Ovary (tissue), 9 donors: ENCODE results near the gene TNPO1. TPM values are rescaled to one million over a fixed set of nuclear protein-coding genes. Genes with fewer than 3 reads are reported as not detected.

Experiments
- DNase-seq, 5 donors: peaks; one replicate each; pipeline ENCODE4 v3.0.0-alpha.2; 2019 to 2020
- H3K27ac ChIP-seq, 2 donors: fragments of 200-600 bp; one replicate each; pipeline versions ENCODE4 v1.5.1 to v1.8.0; 2019 to 2022
- H3K27me3 ChIP-seq: fragments of 200-600 bp; one replicate; pipeline ENCODE4 v1.8.0; 2022
- H3K36me3 ChIP-seq: fragments of 200-600 bp; sonication (generic); one replicate; pipeline ENCODE4 v1.5.1; 2019
- H3K4me1 ChIP-seq: one replicate; pipeline ENCODE4 v1.8.1; 2013; ENCODE audit warnings: mild to moderate bottlenecking, moderate library complexity; ENCODE audit not compliant: insufficient read depth
- H3K4me3 ChIP-seq: fragments of 200-600 bp; sonication (generic); one replicate; pipeline ENCODE4 v1.5.1; 2017
- H3K9me3 ChIP-seq, 2 donors: fragments of 200-600 bp in 1 of 2; sonication (generic) in 1 of 2; one replicate each; pipeline versions ENCODE4 v1.5.1 to v1.8.1; 2013 to 2019; ENCODE audit warnings: mild to moderate bottlenecking in 1 of 2, moderate library complexity in 1 of 2
- CTCF ChIP-seq, 3 donors: fragments of 450-650 bp in 2 of 3; fragments of 200-600 bp in 1 of 3; IDR thresholded peaks; one replicate each; pipeline versions ENCODE4 v1.5.1 to v1.8.0; 2016 to 2022; ENCODE audit warnings: antibody characterized with exemption in 3 of 3, mild to moderate bottlenecking in 1 of 3
- EP300 ChIP-seq: sonication (generic); formaldehyde crosslinking; IDR thresholded peaks from one replicate; pipeline ENCODE4 v1.6.1; 2017; ENCODE audit warnings: antibody characterized with exemption
- POLR2A ChIP-seq: fragments of 450-650 bp; IDR thresholded peaks from one replicate; pipeline ENCODE4 v1.6.1; 2017; ENCODE audit warnings: antibody characterized with exemption, mild to moderate bottlenecking, moderate library complexity
- WGBS, 3 donors: extraction: QIAGEN DNeasy Blood & Tissue Kit in 1 of 3; methylation state at CpG; one replicate each; pipeline versions ENCODE4 v1.1.5 to v1.1.7; 2013 to 2017; 5-methylcytosine and 5-hydroxymethylcytosine counted together
- intact Hi-C, 4 donors: fragments of 100-400 bp; cut with DNase I; formaldehyde crosslinking; loops; one replicate each; pipeline versions ENCODE4 v1.11.0 to v1.15.1; 2022 to 2023
- polyA plus RNA-seq, 2 donors: library from polyadenylated mRNA; stranded (reverse); fragments of 200-250 nt in 1 of 2; fragments of 350-450 nt in 1 of 2; fragmentation: Illumina TruSeq in 1 of 2; extraction: RNeasy Lipid Tissue Mini Kit (QIAGEN cat#74804) in 1 of 2; gene quantifications; one replicate each; pipeline ENCODE4 v1.2.3, GENCODE V29; 2013 to 2014
- total RNA-seq, 7 donors: library from RNA; depleted of rRNA in 2 of 7; stranded (reverse); fragments of >200 nt in 2 of 7; fragmentation: NEBNext Ultra II Directional in 3 of 7; extraction: Animal tissue kit (Norgen Biotek cat#: 25700) in 3 of 7; gene quantifications; one replicate each; pipeline versions ENCODE4 v1.1.0 to v1.2.4, GENCODE V29; 2016 to 2023
- donor health status: DM: no; HTN: no; CAD: no; lungs with moderate emphysema.
- donor health status: DM: no; HTN: no; CAD: no.
- donor health status: Bipolar disorder and iron deficiency.
- donor health status: DM: yes; HTN: yes; CAD: no.
- donor health status: DM: no; HTN: no; CAD: no.
- donor health status: DM: yes; HTN: yes; CAD: no.

The TNPO1 gene
- total and polyA plus RNA-seq, 9 donors, result 14.9 to 99.3 (median 61.8) TPM

- intact Hi-C loops, result no loop called here
- TF ChIP-seq POLR2A (no peak), EP300 (no peak), CTCF (IDR thresholded peaks at IDR 0.05) (no peak)
- Histone ChIP-seq H3K4me1 (no peaks in the 10 kb centered on the region), H3K27ac (no peak overlapping the region), H3K4me3 (no peak overlapping the region), H3K36me3 (no peaks in the 10 kb centered on the region), H3K9me3 (no peaks in the 10 kb centered on the region), H3K27me3 (no peaks in the 10 kb centered on the region)
- whole genome bisulfite sequencing, 3 donors, result 37 to 54% (median 53%) methylated on average over 2 of the region's 2 CpGs
- DNase-seq, result no peak
Observed at GRCh38 chr5:72895758-72896157, 79.3 kb downstream of the TNPO1 start.

GRCh38 chr5:72906806-72907205 is 90.3 kb downstream of the TNPO1 start:
- no peak for TF ChIP-seq CTCF (IDR thresholded peaks at IDR 0.05)
- TF ChIP-seq POLR2A, result no peak
- no peak for TF ChIP-seq EP300
- no peaks in the 10 kb centered on the region for H3K27me3 ChIP-seq
- H3K4me3 ChIP-seq, result no peak overlapping the region
- H3K36me3 ChIP-seq, result no peaks in the 10 kb centered on the region
- intact Hi-C loops, result no loop called here
- no peaks in the 10 kb centered on the region for H3K4me1 ChIP-seq
- no peak overlapping the region for H3K27ac ChIP-seq
- H3K9me3 ChIP-seq, result no peaks in the 10 kb centered on the region
- no peak for DNase-seq

GRCh38 chr5:72908664-72909063 is 92.2 kb downstream of the TNPO1 start:
- no peak for DNase-seq
- Histone ChIP-seq H3K36me3 (no peaks in the 10 kb centered on the region), H3K27me3 (no peaks in the 10 kb centered on the region), H3K9me3 (no peaks in the 10 kb centered on the region), H3K4me3 (no peak overlapping the region), H3K4me1 (no peaks in the 10 kb centered on the region), H3K27ac (no peak overlapping the region)
- intact Hi-C loops, result no loop called here
- WGBS, 3 donors, result 71 to 80% (median 77%) methylated on average over 6 of the region's 6 CpGs
- TF ChIP-seq CTCF (IDR thresholded peaks at IDR 0.05) (no peak), EP300 (no peak), POLR2A (no peak)

GRCh38 chr5:72917371-72917776 is 100.9 kb downstream of the TNPO1 start:
- intact Hi-C loops, result no loop called here
- Histone ChIP-seq H3K9me3 (no peaks in the 10 kb centered on the region), H3K4me3 (no peak overlapping the region), H3K27me3 (no peaks in the 10 kb centered on the region), H3K36me3 (no peaks in the 10 kb centered on the region), H3K27ac (no peak overlapping the region), H3K4me1 (no peaks in the 10 kb centered on the region)
- WGBS, 3 donors, result 92 to 96% (median 95%) methylated on average over 1 of the region's 1 CpG
- no peak for TF ChIP-seq POLR2A
- TF ChIP-seq EP300, result no peak
- no peak for DNase-seq

GRCh38 chr5:72920690-72921502 is 104.4 kb downstream of the TNPO1 start:
- intact Hi-C loops, result no loop called here
- 9 to 15% (median 12%) methylated on average over 4 of the region's 4 CpGs for WGBS, 3 donors

More at GRCh38 chr5:72920690-72921502, 104.4 kb downstream of the TNPO1 start:
- Histone ChIP-seq H3K9me3 (no peaks in the 10 kb centered on the region), H3K36me3 (no peaks in the 10 kb centered on the region), H3K27me3 (no peaks in the 10 kb centered on the region), H3K27ac (no peak overlapping the region), H3K4me3 (no peak overlapping the region), H3K4me1 (no peaks in the 10 kb centered on the region)
- DNase-seq, result no peak
- TF ChIP-seq CTCF (IDR thresholded peaks at IDR 0.05), result no peak
- TF ChIP-seq EP300, result no peak
- TF ChIP-seq POLR2A, result no peak
